TTC549 (cell line): ENCODE results near the gene VPS33B.

Experiments used
- FAIRE-seq: peaks from 2 replicates; lab custom pipeline; 2012; peaks lifted over from hg19 to GRCh38; lab: Jason Lieb, UNC

The VPS33B gene

GRCh38 chr15:90949979-90950675 lies 72.3 kb downstream of the VPS33B start:
- FAIRE-seq = no peak
